Esophagus muscularis mucosa (tissue), 4 donors: Measurements from ENCODE around the gene ISX. TPM values are rescaled to one million over a fixed set of nuclear protein-coding genes. Genes with fewer than 3 reads are reported as not detected.

Experiments
- DNase-seq: peaks from one replicate; pipeline ENCODE4 v3.0.0-alpha.2; 2017; ENCODE audit errors: extremely low spot score
- H3K27ac ChIP-seq, 4 donors: fragments of 200-600 bp; sonication (generic); replicated peaks in 1 of 4; 1 replicate in 3 of 4; 2 replicates in 1 of 4; pipeline ENCODE4 v1.5.1; 2016 to 2019; ENCODE audit warnings: mild to moderate bottlenecking in 1 of 4
- H3K27me3 ChIP-seq, 4 donors: fragments of 200-600 bp; sonication (generic); one replicate each; pipeline versions ENCODE4 v1.5.1 to v1.6.0; 2016 to 2019
- H3K36me3 ChIP-seq, 4 donors: fragments of 200-600 bp; sonication (generic); one replicate each; pipeline ENCODE4 v1.5.1; 2016 to 2019
- H3K4me1 ChIP-seq, 4 donors: fragments of 200-600 bp; sonication (generic); one replicate each; pipeline ENCODE4 v1.5.1; 2016 to 2019
- H3K4me3 ChIP-seq, 4 donors: fragments of 200-600 bp; sonication (generic); 1 replicate in 2 of 4; 2 replicates in 2 of 4; pipeline ENCODE4 v1.5.1; 2016 to 2019; ENCODE audit warnings: mild to moderate bottlenecking in 4 of 4, moderate library complexity in 1 of 4
- H3K9me3 ChIP-seq, 4 donors: fragments of 200-600 bp; sonication (generic); 1 replicate in 3 of 4; 2 replicates in 1 of 4; pipeline ENCODE4 v1.5.1; 2016 to 2019
- CTCF ChIP-seq, 3 experiments: fragments of 200-600 bp in 2 of 3; fragments of 450-650 bp in 1 of 3; sonication (generic) in 2 of 3; IDR thresholded peaks; one replicate each; pipeline ENCODE4 v1.5.1; 2017 to 2019; ENCODE audit warnings: antibody characterized with exemption in 3 of 3, mild to moderate bottlenecking in 2 of 3, moderate library complexity in 1 of 3
- EP300 ChIP-seq: sonication (generic); formaldehyde crosslinking; IDR thresholded peaks from one replicate; pipeline ENCODE4 v1.6.1; 2017; ENCODE audit warnings: antibody characterized with exemption
- POLR2A ChIP-seq: fragments of 450-650 bp; IDR thresholded peaks from one replicate; pipeline ENCODE4 v1.6.1; 2017; ENCODE audit warnings: antibody characterized with exemption, moderate library complexity, mild to moderate bottlenecking, low read depth
- POLR2AphosphoS5 ChIP-seq, 2 donors: sonication (generic); formaldehyde crosslinking; IDR thresholded peaks; one replicate each; pipeline ENCODE4 v1.6.1; 2017; ENCODE audit warnings: antibody characterized with exemption in 2 of 2
- WGBS: methylation state at CpG from one replicate; pipeline ENCODE4 v1.1.5; 2018; 5-methylcytosine and 5-hydroxymethylcytosine counted together
- intact Hi-C: fragments of 100-400 bp; cut with DNase I; formaldehyde crosslinking; loops from one replicate; pipeline ENCODE4 v1.15.1; 2023
- total RNA-seq, 4 donors: library from RNA; depleted of rRNA; stranded (reverse); fragments of >200 nt; gene quantifications; one replicate each; pipeline versions ENCODE4 v1.1.0 to v1.2.1, GENCODE V29; 2016

Gene ISX
- total RNA-seq, 4 donors from 2014 or later: not detected

GRCh38 chr22:35033635-35034296 lies 32.2 kb upstream of the ISX start:
- no peaks in the 10 kb centered on the region for H3K9me3 ChIP-seq
- DNase-seq: no peak
- WGBS: 74% methylated on average over 6 of the region's 6 CpGs
- no peaks in the 10 kb centered on the region for H3K36me3 ChIP-seq
- H3K27me3 ChIP-seq: peaks cover 0 to 24% (median 2%) of the 10 kb centered on the region in 4 donors
- H3K4me3 ChIP-seq: no peak overlapping the region
- H3K4me1 ChIP-seq: no peaks in the 10 kb centered on the region
- intact Hi-C loops: no loop called here
- no peak for TF ChIP-seq POLR2A
- no peak overlapping the region for H3K27ac ChIP-seq

GRCh38 chr22:35034963-35035362 lies 31.0 kb upstream of the ISX start:
- Histone ChIP-seq H3K4me1 (no peaks in the 10 kb centered on the region), H3K4me3 (no peak overlapping the region), H3K36me3 (no peaks in the 10 kb centered on the region), H3K27ac (no peak overlapping the region), H3K27me3 (peaks cover 0 to 20% (median 2%) of the 10 kb centered on the region in 4 donors), H3K9me3 (no peaks in the 10 kb centered on the region)
- TF ChIP-seq CTCF (IDR thresholded peaks at IDR 0.05) (no peak), POLR2A (no peak), EP300 (no peak), POLR2AphosphoS5 (IDR thresholded peaks at IDR 0.05) (no peak)
- intact Hi-C loops: no loop called here
- DNase-seq: no peak
- WGBS: 81% methylated on average over 3 of the region's 3 CpGs

GRCh38 chr22:35037089-35037488 lies 28.9 kb upstream of the ISX start:
- no peak overlapping the region for H3K4me3 ChIP-seq
- no peaks in the 10 kb centered on the region for H3K9me3 ChIP-seq
- intact Hi-C loops: no loop called here
- no peaks in the 10 kb centered on the region for H3K36me3 ChIP-seq
- peaks cover 0 to 8% (median 2%) of the 10 kb centered on the region in 4 donors for H3K27me3 ChIP-seq
- H3K27ac ChIP-seq: no peak overlapping the region
- H3K4me1 ChIP-seq: no peaks in the 10 kb centered on the region
- WGBS: 58% methylated on average over 4 of the region's 4 CpGs
- TF ChIP-seq EP300: no peak
- no peak for DNase-seq

- intact Hi-C loops: no loop called here
- Histone ChIP-seq H3K36me3 (no peaks in the 10 kb centered on the region), H3K4me1 (no peaks in the 10 kb centered on the region), H3K27me3 (peaks cover 0 to 6% (median 2%) of the 10 kb centered on the region in 4 donors), H3K9me3 (no peaks in the 10 kb centered on the region), H3K4me3 (no peak overlapping the region), H3K27ac (no peak overlapping the region)
- TF ChIP-seq POLR2AphosphoS5 (IDR thresholded peaks at IDR 0.05): no peak
- no peak for TF ChIP-seq CTCF (IDR thresholded peaks at IDR 0.05)
- TF ChIP-seq POLR2A: no peak
- no peak for TF ChIP-seq EP300
- DNase-seq: no peak
- 37% methylated on average over 7 of the region's 10 CpGs for WGBS
These were observed 26.3 kb upstream of the ISX start for GRCh38 chr22:35039625-35040024.

- H3K27ac ChIP-seq: no peak overlapping the region
- H3K27me3 ChIP-seq: peaks cover 0 to 40% (median 1%) of the 10 kb centered on the region in 4 donors
- intact Hi-C loops: no loop called here
- no peak overlapping the region for H3K4me3 ChIP-seq
- peaks cover 0 to 9% (median 0%) of the 10 kb centered on the region in 4 donors for H3K9me3 ChIP-seq
- 73% methylated on average over 5 of the region's 6 CpGs for WGBS
- H3K36me3 ChIP-seq: no peaks in the 10 kb centered on the region
- DNase-seq: no peak
- H3K4me1 ChIP-seq: no peaks in the 10 kb centered on the region
- no peak for TF ChIP-seq CTCF (IDR thresholded peaks at IDR 0.05)
- no peak for TF ChIP-seq POLR2A
- TF ChIP-seq POLR2AphosphoS5 (IDR thresholded peaks at IDR 0.05): no peak
These were observed 22.6 kb upstream of the ISX start for GRCh38 chr22:35043252-35043933.
